ENCODE results near the gene MAP2K4.
A peak's percentile ranks its signal among the peaks of the same experiment; 100 is the strongest.
"Not testable (repeated sequence)": the region's sequence is repeated elsewhere in the genome, so short reads cannot be mapped to it uniquely, and the experiment has no call there.

Gene MAP2K4
- total RNA-seq: 39.7 to 111 (median 86.2) reads per million in 9 experiments

GRCh38 chr17:12020642-12021622, at the start of gene MAP2K4:
MAP2K4 (plus strand) TSS chr17:12020877; CDS start chr17:12020887, 10 bp downstream.
- Mint-ChIP-seq H3K27ac (peak within 1 kb of the TSS; percentile 67 to 86), H3K9me3 (no peaks in the 10 kb centered on the region), H3K36me3 (ENCODE audit: insufficient read depth) (peaks cover 4% of the 10 kb centered on the region), H3K27me3 (no peaks in the 10 kb centered on the region), H3K4me3 (peak within 1 kb of the TSS; percentile 71 to 74), H3K4me1 (ENCODE audit: low read depth in 2 of 2) (peaks cover 15 to 44% of the 10 kb centered on the region in 2 donors)
- DNase-seq (peak; percentile 97 to 99 (median 99)), ATAC-seq (replicated peaks) (peak; percentile 96)

DNA sequence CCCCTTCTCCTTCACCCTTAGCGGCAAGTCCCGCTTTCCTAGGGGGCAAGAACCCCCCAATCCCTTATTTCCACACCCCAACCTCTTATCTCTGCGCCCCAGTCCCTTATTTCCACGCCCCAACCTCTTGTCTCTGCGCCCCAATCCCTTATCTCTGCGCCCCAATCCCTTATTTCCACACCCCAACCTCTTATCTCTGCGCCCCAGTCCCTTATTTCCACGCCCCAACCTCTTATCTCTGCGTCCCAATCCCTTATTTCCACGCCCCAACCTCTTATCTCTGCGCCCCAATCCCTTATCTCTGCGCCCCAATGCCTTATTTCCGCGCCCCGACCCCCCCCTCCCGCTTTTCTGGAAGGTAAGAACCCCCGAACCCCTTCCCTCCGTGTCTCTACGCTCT, 47.9 kb upstream of the MAP2K4 start:
- not testable (repeated sequence) for H3K27me3 Mint-ChIP-seq; H3K4me3 Mint-ChIP-seq; ATAC-seq (replicated peaks); DNase-seq; H3K36me3 Mint-ChIP-seq (ENCODE audit: insufficient read depth); H3K9me3 Mint-ChIP-seq; H3K27ac Mint-ChIP-seq; H3K4me1 Mint-ChIP-seq (ENCODE audit: low read depth in 2 of 2)

DNA sequence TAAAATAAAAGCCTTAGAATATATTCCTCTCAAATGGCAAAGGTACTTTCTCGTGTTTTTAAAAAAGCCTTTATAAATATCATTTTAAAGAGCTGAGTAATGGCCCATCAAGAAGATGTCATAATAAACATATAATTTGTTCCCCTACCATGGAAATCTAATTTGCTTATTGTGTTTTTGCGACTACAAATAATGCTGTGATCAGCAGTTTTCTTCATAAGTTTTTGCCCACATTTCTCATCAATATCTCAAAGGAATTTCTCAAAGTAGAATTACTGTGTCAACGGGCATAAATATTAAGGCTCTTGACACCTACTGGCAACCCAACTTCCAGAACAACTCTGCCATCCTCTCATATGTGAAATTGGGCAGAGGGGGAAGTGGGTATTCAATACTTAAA, 40.9 kb upstream of the MAP2K4 start:
- H3K9me3 Mint-ChIP-seq: no peaks in the 10 kb centered on the region
- DNase-seq (no peak), ATAC-seq (replicated peaks) (no peak)
- no peak overlapping the region for H3K27ac Mint-ChIP-seq
- peaks cover 2 to 4% of the 10 kb centered on the region in 2 donors for H3K4me1 Mint-ChIP-seq (ENCODE audit: low read depth in 2 of 2)
- H3K4me3 Mint-ChIP-seq: no peak overlapping the region
- peaks cover 40% of the 10 kb centered on the region for H3K36me3 Mint-ChIP-seq (ENCODE audit: insufficient read depth)
- no peaks in the 10 kb centered on the region for H3K27me3 Mint-ChIP-seq

DNA sequence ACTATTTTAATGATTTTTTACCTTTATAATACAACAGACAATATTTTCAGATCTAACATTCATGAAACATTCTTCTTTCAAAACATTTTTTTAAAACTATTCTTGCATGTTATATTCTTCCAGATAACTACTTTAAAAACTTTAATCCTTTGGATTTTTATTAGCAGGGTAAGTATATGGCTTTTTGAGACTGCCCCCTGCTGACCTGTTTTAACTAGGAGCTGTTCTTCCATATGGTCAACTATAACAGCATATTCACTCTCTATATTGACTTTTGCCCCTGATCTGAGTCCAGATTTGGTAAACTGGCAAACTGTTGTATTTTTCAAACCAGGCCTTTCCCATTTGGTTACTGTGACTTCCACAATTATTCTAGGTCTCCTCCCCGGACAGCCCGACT, 39.9 kb upstream of the MAP2K4 start:
- Mint-ChIP-seq H3K4me3 (no peak overlapping the region), H3K27ac (peak overlapping the region in 1 of 2 donors; percentile 33), H3K4me1 (ENCODE audit: low read depth in 2 of 2) (peaks cover 2 to 4% of the 10 kb centered on the region in 2 donors), H3K36me3 (ENCODE audit: insufficient read depth) (peaks cover 41% of the 10 kb centered on the region), H3K9me3 (no peaks in the 10 kb centered on the region), H3K27me3 (no peaks in the 10 kb centered on the region)
- DNase-seq: no peak
- ATAC-seq (replicated peaks): no peak

DNA sequence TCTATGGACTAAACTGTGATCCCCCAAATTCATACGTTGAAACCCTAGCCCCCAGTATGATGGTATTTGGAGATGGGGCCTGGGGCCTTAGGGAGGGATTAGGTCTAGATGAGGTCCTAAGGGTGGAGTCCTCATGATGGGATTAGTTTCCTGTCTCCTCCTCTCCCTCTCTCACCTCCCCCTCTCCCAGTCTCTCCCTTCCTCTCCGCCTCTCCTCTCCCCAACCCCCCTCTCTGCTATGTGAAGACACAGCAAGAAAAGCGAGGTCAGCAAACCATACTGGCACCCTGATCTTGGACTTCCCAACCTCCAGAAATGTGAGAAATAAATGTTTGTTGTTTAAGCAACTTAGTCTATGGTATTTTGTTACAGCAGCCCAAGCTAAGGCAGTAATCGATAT, 38.8 kb upstream of the MAP2K4 start:
- Mint-ChIP-seq H3K27me3 (no peaks in the 10 kb centered on the region), H3K27ac (no peak overlapping the region), H3K9me3 (no peaks in the 10 kb centered on the region), H3K4me1 (ENCODE audit: low read depth in 2 of 2) (peaks cover 0 to under 1% of the 10 kb centered on the region in 2 donors), H3K4me3 (no peak overlapping the region), H3K36me3 (ENCODE audit: insufficient read depth) (peaks cover 41% of the 10 kb centered on the region)
- no peak for DNase-seq
- ATAC-seq (replicated peaks): no peak

DNA sequence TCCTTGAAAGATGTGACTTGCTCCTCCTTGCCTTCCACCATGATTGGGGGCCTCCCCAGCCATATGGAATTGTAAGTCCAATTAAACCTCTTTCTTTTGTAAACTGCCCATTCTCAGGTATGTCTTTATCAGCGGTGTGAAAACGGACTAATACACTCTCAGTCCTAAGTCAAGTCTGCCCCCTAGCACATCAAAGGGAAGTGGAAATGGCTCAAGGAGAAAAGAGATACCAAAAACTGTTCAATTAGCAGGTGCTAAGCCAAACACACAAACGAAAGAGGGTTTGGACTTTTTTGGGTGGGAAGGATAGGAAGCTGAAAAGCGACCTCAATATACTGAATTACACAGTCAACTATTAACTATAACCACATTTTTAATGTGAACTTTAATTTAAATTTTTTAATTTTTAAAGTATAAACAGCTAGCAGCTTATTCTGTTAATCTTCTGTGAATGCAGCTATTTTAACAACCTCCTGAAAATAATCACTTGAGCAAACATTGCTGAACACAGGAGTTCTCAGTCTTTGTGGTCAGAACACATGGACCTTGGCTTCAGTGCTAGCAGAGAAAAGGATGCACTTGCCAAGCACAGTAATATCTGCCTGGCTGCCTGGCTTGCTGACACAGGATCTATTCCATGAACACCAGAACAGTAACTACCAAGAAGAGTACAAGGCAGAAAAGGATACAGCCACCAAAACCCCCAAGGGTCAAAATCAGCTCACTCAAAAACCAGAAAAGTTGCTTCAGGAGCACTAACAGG, 34.3 kb upstream of the MAP2K4 start:
- Mint-ChIP-seq H3K4me1 (ENCODE audit: low read depth in 2 of 2) (peaks cover 8 to 17% of the 10 kb centered on the region in 2 donors), H3K4me3 (no peak overlapping the region), H3K27me3 (no peaks in the 10 kb centered on the region), H3K36me3 (ENCODE audit: insufficient read depth) (peaks cover 47% of the 10 kb centered on the region), H3K27ac (no peak overlapping the region), H3K9me3 (no peaks in the 10 kb centered on the region)
- DNase-seq (no peak), ATAC-seq (replicated peaks) (no peak)

GRCh38 chr17:11986942-11987329, 33.7 kb upstream of the MAP2K4 start:
- peaks cover 9 to 17% of the 10 kb centered on the region in 2 donors for H3K4me1 Mint-ChIP-seq (ENCODE audit: low read depth in 2 of 2)
- no peak overlapping the region for H3K4me3 Mint-ChIP-seq
- H3K36me3 Mint-ChIP-seq (ENCODE audit: insufficient read depth): peaks cover 42% of the 10 kb centered on the region
- no peak for ATAC-seq (replicated peaks)
- no peak for DNase-seq
- H3K27me3 Mint-ChIP-seq: no peaks in the 10 kb centered on the region
- no peak overlapping the region for H3K27ac Mint-ChIP-seq
- no peaks in the 10 kb centered on the region for H3K9me3 Mint-ChIP-seq

DNA sequence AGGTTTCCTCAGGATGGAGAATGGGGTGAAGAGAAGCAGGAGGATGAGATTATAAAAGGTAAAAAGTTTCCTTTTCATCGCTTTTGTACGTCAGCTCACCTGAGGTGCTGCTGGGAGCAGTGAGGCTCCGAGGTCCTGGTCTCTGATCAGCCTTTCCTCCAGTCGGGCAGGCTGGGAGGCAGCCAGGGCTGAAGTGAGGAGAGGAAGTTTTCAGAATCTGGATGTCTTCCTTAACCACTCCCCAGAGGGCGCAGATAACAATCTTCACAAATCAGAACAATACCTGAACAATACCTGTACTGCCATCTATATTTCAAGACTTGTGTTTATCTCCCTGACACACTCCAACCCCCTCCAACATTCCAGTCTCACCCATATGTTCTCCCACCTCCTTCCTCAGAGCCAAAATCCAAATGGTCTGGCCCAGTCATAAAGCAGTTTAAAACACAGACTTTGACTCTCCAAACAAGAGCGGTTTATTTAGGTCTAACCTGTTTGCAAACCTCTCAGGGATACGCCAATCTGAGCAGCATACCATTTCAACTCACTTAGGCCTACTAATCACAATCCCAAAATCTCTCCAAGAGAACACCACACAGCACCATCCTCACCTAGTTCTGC, 30.2 kb upstream of the MAP2K4 start:
- Mint-ChIP-seq H3K4me1 (ENCODE audit: low read depth in 2 of 2) (peaks cover 15 to 30% of the 10 kb centered on the region in 2 donors), H3K36me3 (ENCODE audit: insufficient read depth) (peaks cover 32% of the 10 kb centered on the region), H3K9me3 (no peaks in the 10 kb centered on the region), H3K4me3 (no peak overlapping the region), H3K27ac (peak overlapping the region in 1 of 2 donors; percentile 16), H3K27me3 (no peaks in the 10 kb centered on the region)
- ATAC-seq (replicated peaks) (no peak), DNase-seq (no peak)

DNA sequence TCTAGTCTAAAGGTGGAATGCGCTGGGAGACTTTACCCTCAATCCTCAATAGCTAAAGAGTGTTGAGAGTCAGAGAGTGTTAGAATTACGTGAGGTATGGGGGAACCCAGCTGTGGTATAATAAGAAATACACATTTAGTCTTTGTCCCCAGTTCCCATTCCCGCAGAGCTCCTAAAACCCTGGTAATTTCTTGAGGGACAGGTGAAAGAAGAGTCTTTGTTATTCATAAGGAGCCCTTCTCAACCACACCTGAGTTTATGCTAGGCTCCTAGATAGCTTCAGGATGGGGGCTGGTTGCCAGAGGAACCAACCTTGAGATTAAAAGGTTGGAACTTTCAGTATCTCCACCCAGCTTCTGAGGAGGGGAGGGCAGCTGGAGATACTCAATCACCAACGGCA, 29.2 kb upstream of the MAP2K4 start:
- ATAC-seq (replicated peaks) (no peak), DNase-seq (no peak)
- peaks cover 15 to 34% of the 10 kb centered on the region in 2 donors for H3K4me1 Mint-ChIP-seq (ENCODE audit: low read depth in 2 of 2)
- no peak overlapping the region for H3K4me3 Mint-ChIP-seq
- H3K36me3 Mint-ChIP-seq (ENCODE audit: insufficient read depth): peaks cover 32% of the 10 kb centered on the region
- no peaks in the 10 kb centered on the region for H3K9me3 Mint-ChIP-seq
- no peaks in the 10 kb centered on the region for H3K27me3 Mint-ChIP-seq
- no peak overlapping the region for H3K27ac Mint-ChIP-seq

DNA sequence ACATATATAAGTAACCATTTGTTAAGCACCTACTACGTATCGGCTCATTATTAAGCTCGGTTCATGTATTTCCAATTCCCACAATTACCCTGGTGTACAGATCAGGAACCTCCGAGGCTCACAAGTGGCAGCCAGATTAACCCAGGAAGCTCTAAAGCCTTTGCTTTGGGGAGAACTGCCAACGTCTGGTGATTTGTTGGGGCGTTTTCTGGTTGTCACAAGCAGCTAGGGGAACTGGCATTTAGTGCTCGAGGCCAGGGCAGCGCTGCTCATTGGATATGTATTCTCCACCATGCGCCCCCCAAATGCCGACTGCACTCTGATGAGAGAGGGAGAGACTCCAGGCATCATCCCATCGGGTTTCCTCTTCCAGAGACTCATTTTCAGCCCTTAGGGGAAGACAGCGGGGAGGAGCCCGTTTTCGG, 23.9 kb upstream of the MAP2K4 start:
- Mint-ChIP-seq H3K9me3 (peaks cover 3 to 4% of the 10 kb centered on the region in 2 donors), H3K4me1 (ENCODE audit: low read depth in 2 of 2) (peaks cover 13 to 29% of the 10 kb centered on the region in 2 donors), H3K27ac (peak overlapping the region; percentile 76 to 88), H3K4me3 (peak overlapping the region; percentile 81 to 93), H3K36me3 (ENCODE audit: insufficient read depth) (peaks cover 17% of the 10 kb centered on the region), H3K27me3 (no peaks in the 10 kb centered on the region)
- ATAC-seq (replicated peaks): peak; percentile 40
- DNase-seq: peak in 2 of 3 experiments; percentile 33 to 43

DNA sequence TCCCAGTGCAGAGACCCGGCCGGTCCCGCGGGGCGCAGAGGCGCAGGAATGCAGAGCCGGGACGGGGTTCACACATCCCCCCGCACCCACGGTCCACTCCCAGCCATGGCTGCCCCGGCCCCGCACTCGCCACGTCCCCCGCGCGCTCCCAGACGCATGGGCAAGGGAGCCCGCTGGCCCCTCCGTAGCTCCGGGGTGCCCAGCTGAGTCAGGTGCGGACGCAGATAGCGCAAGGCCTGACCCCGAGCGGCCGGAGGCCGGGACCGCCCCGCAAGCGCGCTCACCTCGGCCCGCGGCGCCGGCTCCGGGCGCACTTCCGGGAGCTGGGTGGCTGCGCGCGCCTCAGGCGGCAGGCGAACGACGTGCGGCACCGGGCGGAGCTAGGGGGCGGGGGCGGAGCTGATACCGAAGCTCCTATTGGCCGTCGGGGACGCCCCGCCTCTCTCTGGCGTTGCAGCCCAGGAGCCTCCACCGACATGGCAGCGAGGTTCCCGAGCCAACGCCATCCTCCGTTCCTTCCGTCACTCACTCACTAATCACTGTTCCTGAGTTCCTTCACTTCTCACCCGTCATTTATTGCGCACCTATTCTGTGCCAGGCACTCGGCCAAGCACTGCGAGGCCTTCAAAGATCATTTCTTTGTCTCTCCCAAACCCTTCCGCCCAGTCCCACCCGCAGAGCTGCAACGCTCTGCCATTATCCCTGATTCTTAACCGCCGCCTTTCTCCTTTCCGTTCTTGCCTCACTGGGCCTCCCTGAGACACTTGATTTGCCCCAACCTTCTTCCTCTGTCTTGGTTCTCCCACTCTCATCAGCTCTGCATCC, 23.3 kb upstream of the MAP2K4 start, which contains the start of gene ZNF18:
Gene ZNF18 (minus strand): TSS at position 329 of the 825 bp plus-strand sequence. CDS start 4,646 bp downstream, outside the sequence.
- H3K4me3 Mint-ChIP-seq: peak within 1 kb of the TSS; percentile 81 to 93
- H3K27ac Mint-ChIP-seq: peak within 1 kb of the TSS; percentile 76 to 88
- H3K27me3 Mint-ChIP-seq: no peaks in the 10 kb centered on the region
- H3K4me1 Mint-ChIP-seq (ENCODE audit: low read depth in 2 of 2): peaks cover 12 to 29% of the 10 kb centered on the region in 2 donors
- peaks cover 13% of the 10 kb centered on the region for H3K36me3 Mint-ChIP-seq (ENCODE audit: insufficient read depth)
- ATAC-seq (replicated peaks) (peak; percentile 95), DNase-seq (peak; percentile 93 to 95 (median 94))
- peaks cover 3 to 4% of the 10 kb centered on the region in 2 donors for H3K9me3 Mint-ChIP-seq

GRCh38 chr17:11997972-11998233, 22.8 kb upstream of the MAP2K4 start:
- no peaks in the 10 kb centered on the region for H3K27me3 Mint-ChIP-seq

More at GRCh38 chr17:11997972-11998233, 22.8 kb upstream of the MAP2K4 start:
- no peak for DNase-seq
- H3K4me1 Mint-ChIP-seq (ENCODE audit: low read depth in 2 of 2): peaks cover 10 to 26% of the 10 kb centered on the region in 2 donors
- peak overlapping the region; percentile 81 to 93 for H3K4me3 Mint-ChIP-seq
- H3K9me3 Mint-ChIP-seq: peaks cover 3 to 4% of the 10 kb centered on the region in 2 donors
- peaks cover 11% of the 10 kb centered on the region for H3K36me3 Mint-ChIP-seq (ENCODE audit: insufficient read depth)
- no peak for ATAC-seq (replicated peaks)
- H3K27ac Mint-ChIP-seq: peak overlapping the region; percentile 74 to 88
